Right lobe of liver (tissue), 4 donors: Measurements from ENCODE around the gene ANKRD31.

Experiments
- POLR2A ChIP-seq: fragments of 450-650 bp; IDR thresholded peaks from one replicate; pipeline ENCODE4 v1.6.1; 2017; ENCODE audit warnings: antibody characterized with exemption, mild to moderate bottlenecking
- TF ChIP-seq, protein P1 (sequence below), 4 donors: fragments of 200-600 bp in 3 of 4; fragments of 450-650 bp in 1 of 4; IDR thresholded peaks; one replicate each; pipeline versions ENCODE4 v1.5.1 to v1.8.0; 2016 to 2022; ENCODE audit warnings: antibody characterized with exemption in 4 of 4, mild to moderate bottlenecking in 2 of 4
- donor health status: DM: no; HTN: no; CAD: no.
- donor health status: DM: no; HTN: no; CAD: no.
- donor health status: DM: no; HTN: yes; CAD: no.

DNA sequence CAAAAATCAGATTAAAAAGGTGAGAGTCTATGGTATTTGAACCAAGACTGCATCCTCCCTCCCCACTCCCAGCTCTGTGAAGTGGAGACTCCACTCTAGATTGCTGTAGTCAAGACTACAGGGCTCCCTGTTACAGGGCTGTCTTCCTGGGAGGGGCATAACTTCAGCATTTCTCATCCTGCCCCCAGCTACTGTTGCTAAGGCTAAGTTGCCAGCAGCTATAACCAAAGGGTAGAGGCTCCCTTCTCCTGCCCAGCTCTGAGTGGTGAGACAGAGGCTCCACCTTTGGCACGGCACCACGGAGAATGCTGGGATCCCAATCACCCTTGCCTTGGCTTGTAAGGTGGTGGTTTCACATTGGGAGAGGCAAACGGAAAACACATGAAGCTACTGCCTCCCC is 145.1 kb downstream of the ANKRD31 start:
- TF ChIP-seq, protein P1, sequence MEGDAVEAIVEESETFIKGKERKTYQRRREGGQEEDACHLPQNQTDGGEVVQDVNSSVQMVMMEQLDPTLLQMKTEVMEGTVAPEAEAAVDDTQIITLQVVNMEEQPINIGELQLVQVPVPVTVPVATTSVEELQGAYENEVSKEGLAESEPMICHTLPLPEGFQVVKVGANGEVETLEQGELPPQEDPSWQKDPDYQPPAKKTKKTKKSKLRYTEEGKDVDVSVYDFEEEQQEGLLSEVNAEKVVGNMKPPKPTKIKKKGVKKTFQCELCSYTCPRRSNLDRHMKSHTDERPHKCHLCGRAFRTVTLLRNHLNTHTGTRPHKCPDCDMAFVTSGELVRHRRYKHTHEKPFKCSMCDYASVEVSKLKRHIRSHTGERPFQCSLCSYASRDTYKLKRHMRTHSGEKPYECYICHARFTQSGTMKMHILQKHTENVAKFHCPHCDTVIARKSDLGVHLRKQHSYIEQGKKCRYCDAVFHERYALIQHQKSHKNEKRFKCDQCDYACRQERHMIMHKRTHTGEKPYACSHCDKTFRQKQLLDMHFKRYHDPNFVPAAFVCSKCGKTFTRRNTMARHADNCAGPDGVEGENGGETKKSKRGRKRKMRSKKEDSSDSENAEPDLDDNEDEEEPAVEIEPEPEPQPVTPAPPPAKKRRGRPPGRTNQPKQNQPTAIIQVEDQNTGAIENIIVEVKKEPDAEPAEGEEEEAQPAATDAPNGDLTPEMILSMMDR (IDR thresholded peaks at IDR 0.05), result no peak
- no peak for TF ChIP-seq POLR2A
